Osteoblast (primary cell): ENCODE measurements around the gene TMEM108. TPM values are rescaled to one million over a fixed set of nuclear protein-coding genes. Genes with fewer than 3 reads are reported as not detected.

Experiments used
- DNase-seq: peaks from one replicate; pipeline ENCODE4 v3.0.0; 2011; ENCODE audit warnings: low spot score, mixed read lengths; ENCODE audit not compliant: insufficient read length; ENCODE audit errors: missing footprints
- H2AFZ ChIP-seq: 2 replicates; pipeline ENCODE4 v1.6.0; 2011; ENCODE audit warnings: mild to moderate bottlenecking, low read length
- H3K27ac ChIP-seq: 2 replicates; pipeline ENCODE4 v1.5.1; 2011; ENCODE audit warnings: mild to moderate bottlenecking, low read depth, low read length, moderate library complexity
- H3K27me3 ChIP-seq: 2 replicates; pipeline ENCODE4 v1.6.0; 2012; ENCODE audit warnings: mild to moderate bottlenecking, control low read depth, inconsistent platforms, low read length, moderate library complexity; ENCODE audit not compliant: insufficient read depth
- H3K36me3 ChIP-seq: 2 replicates; pipeline ENCODE4 v1.5.1; 2011; ENCODE audit warnings: mild to moderate bottlenecking, low read length, control low read depth, moderate library complexity; ENCODE audit not compliant: insufficient read depth
- H3K4me1 ChIP-seq: 2 replicates; pipeline ENCODE4 v1.5.1; 2011; ENCODE audit warnings: mild to moderate bottlenecking, low read length, control low read depth, moderate library complexity; ENCODE audit not compliant: insufficient read depth
- H3K4me2 ChIP-seq: 2 replicates; pipeline ENCODE4 v1.6.0; 2011; ENCODE audit warnings: mild to moderate bottlenecking, low read length; ENCODE audit not compliant: insufficient read depth
- H3K4me3 ChIP-seq: fragments of 200-600 bp; sonication (generic); 3 replicates; pipeline ENCODE4 v1.5.1; 2012; ENCODE audit warnings: mild to moderate bottlenecking, low read length, inconsistent platforms; ENCODE audit not compliant: insufficient read depth
- H3K79me2 ChIP-seq: 2 replicates; pipeline ENCODE4 v1.6.0; 2012; ENCODE audit warnings: mild to moderate bottlenecking, low read length, control low read depth, inconsistent platforms; ENCODE audit not compliant: insufficient read depth
- H3K9me3 ChIP-seq: 2 replicates; pipeline ENCODE4 v1.5.1; 2011; ENCODE audit warnings: low read depth, low read length, control low read depth
- H4K20me1 ChIP-seq: 2 replicates; pipeline ENCODE4 v1.6.0; 2012; ENCODE audit warnings: mild to moderate bottlenecking, low read length, control low read depth; ENCODE audit not compliant: insufficient read depth
- total RNA-seq: library from RNA; depleted of rRNA; stranded (reverse); fragments of >200 nt; gene quantifications from 2 replicates; pipeline ENCODE4 v1.2.3, GENCODE V29; 2012
- TF ChIP-seq, protein P1 (sequence below): IDR thresholded peaks from 2 replicates; pipeline ENCODE4 v1.5.1; 2011; ENCODE audit warnings: mild to moderate bottlenecking, low read depth, low read length, moderate library complexity; ENCODE audit errors: extremely low read depth

TMEM108 gene
- total RNA-seq, 1 donor: 0.36 TPM

DNA sequence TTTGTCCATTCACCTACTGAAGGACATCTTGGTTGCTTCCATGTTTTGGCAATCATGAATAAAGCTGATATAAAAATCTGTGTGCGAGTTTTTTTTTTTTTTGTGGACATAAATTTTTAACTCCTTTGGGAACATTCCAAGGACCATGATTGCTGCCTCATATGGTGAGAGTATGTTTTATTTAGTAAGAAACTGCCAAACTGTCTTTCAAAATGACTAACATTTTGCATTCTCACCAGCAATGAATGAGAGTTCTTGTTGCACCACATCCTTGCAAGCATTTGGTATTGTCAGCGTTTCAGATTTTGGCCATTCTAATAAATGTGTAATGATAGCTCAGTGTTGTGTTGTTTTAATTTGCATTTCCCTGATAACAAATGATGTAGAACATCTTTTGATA lies 12.7 kb downstream of the TMEM108 start:
- Histone ChIP-seq H3K27me3 (no peaks in the 10 kb centered on the region), H3K79me2 (no peaks in the 10 kb centered on the region), H3K9me3 (no peaks in the 10 kb centered on the region), H3K27ac (no peak overlapping the region), H4K20me1 (no peaks in the 10 kb centered on the region), H3K4me2 (no peak overlapping the region), H3K36me3 (no peaks in the 10 kb centered on the region), H2AFZ (no peak overlapping the region), H3K4me1 (no peaks in the 10 kb centered on the region), H3K4me3 (no peak overlapping the region)
- TF ChIP-seq, protein P1, sequence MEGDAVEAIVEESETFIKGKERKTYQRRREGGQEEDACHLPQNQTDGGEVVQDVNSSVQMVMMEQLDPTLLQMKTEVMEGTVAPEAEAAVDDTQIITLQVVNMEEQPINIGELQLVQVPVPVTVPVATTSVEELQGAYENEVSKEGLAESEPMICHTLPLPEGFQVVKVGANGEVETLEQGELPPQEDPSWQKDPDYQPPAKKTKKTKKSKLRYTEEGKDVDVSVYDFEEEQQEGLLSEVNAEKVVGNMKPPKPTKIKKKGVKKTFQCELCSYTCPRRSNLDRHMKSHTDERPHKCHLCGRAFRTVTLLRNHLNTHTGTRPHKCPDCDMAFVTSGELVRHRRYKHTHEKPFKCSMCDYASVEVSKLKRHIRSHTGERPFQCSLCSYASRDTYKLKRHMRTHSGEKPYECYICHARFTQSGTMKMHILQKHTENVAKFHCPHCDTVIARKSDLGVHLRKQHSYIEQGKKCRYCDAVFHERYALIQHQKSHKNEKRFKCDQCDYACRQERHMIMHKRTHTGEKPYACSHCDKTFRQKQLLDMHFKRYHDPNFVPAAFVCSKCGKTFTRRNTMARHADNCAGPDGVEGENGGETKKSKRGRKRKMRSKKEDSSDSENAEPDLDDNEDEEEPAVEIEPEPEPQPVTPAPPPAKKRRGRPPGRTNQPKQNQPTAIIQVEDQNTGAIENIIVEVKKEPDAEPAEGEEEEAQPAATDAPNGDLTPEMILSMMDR: no peak
- no peak for DNase-seq

DNA sequence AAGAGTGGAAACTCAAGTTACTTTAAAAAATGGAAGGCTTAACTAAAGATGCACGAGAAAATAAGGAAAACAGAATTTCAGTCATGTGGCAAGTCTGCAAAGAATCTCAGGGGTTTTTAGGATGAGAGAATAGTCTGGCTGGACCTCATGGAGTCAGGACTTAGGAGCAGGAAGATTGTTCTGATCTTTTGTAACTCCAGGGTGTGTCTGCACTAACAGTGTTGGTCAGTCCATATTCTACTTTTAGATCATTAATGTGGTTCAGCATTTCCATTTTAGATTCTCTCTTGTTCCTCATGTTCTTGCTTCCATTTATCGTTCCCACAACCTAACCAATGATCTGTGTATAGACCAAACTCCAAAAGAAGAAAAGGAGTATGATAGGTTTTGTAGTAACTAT lies 15.3 kb downstream of the TMEM108 start:
- no peaks in the 10 kb centered on the region for H3K79me2 ChIP-seq
- H3K36me3 ChIP-seq: no peaks in the 10 kb centered on the region
- H2AFZ ChIP-seq: no peak overlapping the region
- no peak overlapping the region for H3K4me3 ChIP-seq
- H3K4me2 ChIP-seq: no peak overlapping the region
- H3K9me3 ChIP-seq: no peaks in the 10 kb centered on the region
- TF ChIP-seq, protein P1: no peak
- H3K27me3 ChIP-seq: no peaks in the 10 kb centered on the region
- H3K27ac ChIP-seq: no peak overlapping the region
- H3K4me1 ChIP-seq: no peaks in the 10 kb centered on the region
- H4K20me1 ChIP-seq: no peaks in the 10 kb centered on the region
- no peak for DNase-seq

DNA sequence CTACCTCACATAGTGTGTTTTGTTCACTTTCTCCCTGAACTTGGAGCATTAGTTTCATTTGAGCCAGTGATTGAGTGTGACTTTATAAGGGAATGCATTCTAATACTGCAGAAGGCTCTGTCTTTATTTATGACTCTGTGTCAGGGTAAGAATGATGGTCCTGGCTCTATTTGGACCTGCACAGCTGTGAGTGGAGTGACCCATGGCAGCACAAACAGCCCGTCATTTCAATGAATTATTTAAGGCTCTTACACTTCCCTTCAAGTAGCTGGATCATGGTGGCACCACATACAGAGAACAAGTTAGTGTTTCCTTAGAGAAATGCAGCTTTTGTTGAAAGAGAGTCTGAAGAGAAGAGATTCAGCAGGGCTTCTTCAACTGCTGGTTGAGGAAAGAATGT lies 16.4 kb downstream of the TMEM108 start:
- Histone ChIP-seq H3K4me2 (no peak overlapping the region), H2AFZ (no peak overlapping the region), H3K27me3 (no peaks in the 10 kb centered on the region), H3K27ac (no peak overlapping the region), H3K4me3 (no peak overlapping the region), H3K36me3 (no peaks in the 10 kb centered on the region), H3K9me3 (no peaks in the 10 kb centered on the region), H4K20me1 (no peaks in the 10 kb centered on the region), H3K79me2 (no peaks in the 10 kb centered on the region), H3K4me1 (no peaks in the 10 kb centered on the region)
- DNase-seq: no peak
- TF ChIP-seq, protein P1: no peak

DNA sequence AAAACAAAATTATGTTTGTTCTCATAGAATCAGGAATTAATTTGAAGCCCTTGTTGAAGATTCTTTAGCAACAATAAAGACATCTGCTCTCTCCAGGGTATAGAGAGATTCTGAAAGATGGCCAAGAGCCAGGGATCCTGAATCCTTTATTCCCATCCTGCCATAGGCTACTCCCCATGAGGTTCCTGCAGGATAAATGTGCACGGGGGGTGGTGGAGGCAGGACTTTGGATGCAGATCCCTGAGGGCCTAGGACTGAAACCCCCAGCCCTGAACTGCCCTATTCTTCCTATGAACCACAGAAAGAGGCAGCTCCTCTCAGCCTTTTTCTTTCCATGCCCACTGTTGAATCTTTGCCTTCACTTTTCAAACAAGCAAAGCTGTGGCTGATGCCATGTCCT lies 17.1 kb downstream of the TMEM108 start:
- H3K4me1 ChIP-seq: no peaks in the 10 kb centered on the region
- no peak overlapping the region for H3K27ac ChIP-seq
- no peaks in the 10 kb centered on the region for H4K20me1 ChIP-seq
- no peaks in the 10 kb centered on the region for H3K36me3 ChIP-seq
- H3K27me3 ChIP-seq: no peaks in the 10 kb centered on the region
- DNase-seq: no peak
- TF ChIP-seq, protein P1: no peak
- H3K4me2 ChIP-seq: no peak overlapping the region
- no peaks in the 10 kb centered on the region for H3K79me2 ChIP-seq
- H3K4me3 ChIP-seq: no peak overlapping the region
- no peaks in the 10 kb centered on the region for H3K9me3 ChIP-seq
- no peak overlapping the region for H2AFZ ChIP-seq
